Vagina (tissue), 2 donors: Measurements from ENCODE around the gene EPS15. TPM values are rescaled to one million over a fixed set of nuclear protein-coding genes. Genes with fewer than 3 reads are reported as not detected.
A peak's percentile ranks its signal among the peaks of the same experiment; 100 is the strongest.

Experiments used
- DNase-seq, 2 donors: peaks; one replicate each; pipeline ENCODE4 v3.0.0-alpha.2; 2017; ENCODE audit errors: extremely low spot score in 2 of 2
- H3K27ac ChIP-seq: fragments of 200-600 bp; sonication (generic); one replicate; pipeline ENCODE4 v1.5.1; 2019
- H3K27me3 ChIP-seq: fragments of 200-600 bp; sonication (generic); one replicate; pipeline ENCODE4 v1.5.1; 2019
- H3K36me3 ChIP-seq, 2 donors: fragments of 200-600 bp; sonication (generic); one replicate each; pipeline ENCODE4 v1.5.1; 2017 to 2019
- H3K4me1 ChIP-seq: fragments of 200-600 bp; sonication (generic); one replicate; pipeline ENCODE4 v1.5.1; 2019
- H3K4me3 ChIP-seq, 2 donors: fragments of 200-600 bp; sonication (generic); 1 replicate in 1 of 2; 2 replicates in 1 of 2; pipeline ENCODE4 v1.5.1; 2016 to 2019
- H3K9me3 ChIP-seq: fragments of 200-600 bp; sonication (generic); one replicate; pipeline ENCODE4 v1.5.1; 2019
- CTCF ChIP-seq, 3 experiments: fragments of 450-650 bp in 2 of 3; fragments of 200-600 bp in 1 of 3; sonication (generic) in 1 of 3; IDR thresholded peaks; one replicate each; pipeline ENCODE4 v1.5.1; 2017 to 2019; ENCODE audit warnings: antibody characterized with exemption in 3 of 3, mild to moderate bottlenecking in 2 of 3, moderate library complexity in 2 of 3
- POLR2A ChIP-seq, 2 donors: fragments of 450-650 bp; IDR thresholded peaks; one replicate each; pipeline ENCODE4 v1.6.1; 2017; ENCODE audit warnings: antibody characterized with exemption in 2 of 2, mild to moderate bottlenecking in 2 of 2, moderate library complexity in 2 of 2
- POLR2AphosphoS5 ChIP-seq, 2 donors: sonication (generic); formaldehyde crosslinking; IDR thresholded peaks; one replicate each; pipeline ENCODE4 v1.9.0; 2017; ENCODE audit warnings: antibody characterized with exemption in 2 of 2, mild to moderate bottlenecking in 2 of 2, low read depth in 1 of 2; ENCODE audit not compliant: insufficient read depth in 1 of 2
- intact Hi-C: fragments of 100-400 bp; cut with DNase I; formaldehyde crosslinking; loops from one replicate; pipeline ENCODE4 v1.15.1; 2023
- total RNA-seq: library from RNA; depleted of rRNA; stranded (reverse); fragments of >200 nt; gene quantifications from one replicate; pipeline ENCODE4 v1.2.3, GENCODE V29; 2016

EPS15 gene
- total RNA-seq, result 70.5 TPM

GRCh38 chr1:51519048-51519864 is at the start of gene EPS15:
EPS15 (minus strand) TSS chr1:51519266; CDS start chr1:51519231, 35 bp downstream.
- Histone ChIP-seq H3K9me3 (no peaks in the 10 kb centered on the region), H3K27me3 (no peaks in the 10 kb centered on the region), H3K4me1 (peaks cover 40% of the 10 kb centered on the region), H3K36me3 (no peaks in the 10 kb centered on the region), H3K4me3 (peak within 1 kb of the TSS; percentile 84 to 88), H3K27ac (peak within 1 kb of the TSS; percentile 90)
- intact Hi-C loops, result no loop called here
- DNase-seq, result peak in 1 of 2 donors; percentile 88
- TF ChIP-seq POLR2A (IDR thresholded peaks at IDR 0.05), result peak in 1 of 2 donors; percentile 76
- TF ChIP-seq POLR2AphosphoS5 (IDR thresholded peaks at IDR 0.05; ENCODE audit: insufficient read depth in 1 of 2, low read depth in 1 of 2), result peak in 1 of 2 donors; percentile 75
- peak in 1 of 3 experiments; percentile 32 for TF ChIP-seq CTCF (IDR thresholded peaks at IDR 0.05)

- Histone ChIP-seq H3K27ac (no peak overlapping the region), H3K4me1 (peaks cover 26% of the 10 kb centered on the region), H3K36me3 (no peaks in the 10 kb centered on the region), H3K4me3 (no peak overlapping the region), H3K9me3 (no peaks in the 10 kb centered on the region), H3K27me3 (no peaks in the 10 kb centered on the region)
- intact Hi-C loops, result no loop called here
- no peak for DNase-seq
- TF ChIP-seq POLR2AphosphoS5 (IDR thresholded peaks at IDR 0.05; ENCODE audit: insufficient read depth in 1 of 2, low read depth in 1 of 2), result no peak
- no peak for TF ChIP-seq POLR2A (IDR thresholded peaks at IDR 0.05)
- TF ChIP-seq CTCF (IDR thresholded peaks at IDR 0.05), result no peak
Measured at GRCh38 chr1:51568231-51568935, 49.3 kb upstream of the EPS15 start.

GRCh38 chr1:51567653-51568052 is 48.6 kb upstream of the EPS15 start:
- no peak for DNase-seq
- intact Hi-C loops, result no loop called here
- Histone ChIP-seq H3K36me3 (no peaks in the 10 kb centered on the region), H3K27ac (no peak overlapping the region), H3K27me3 (no peaks in the 10 kb centered on the region), H3K4me1 (peaks cover 26% of the 10 kb centered on the region), H3K9me3 (no peaks in the 10 kb centered on the region), H3K4me3 (no peak overlapping the region)
- TF ChIP-seq POLR2AphosphoS5 (IDR thresholded peaks at IDR 0.05; ENCODE audit: insufficient read depth in 1 of 2, low read depth in 1 of 2) (no peak), POLR2A (IDR thresholded peaks at IDR 0.05) (no peak), CTCF (IDR thresholded peaks at IDR 0.05) (no peak)

- Histone ChIP-seq H3K36me3 (no peaks in the 10 kb centered on the region), H3K4me3 (no peak overlapping the region), H3K27ac (no peak overlapping the region), H3K4me1 (peaks cover 26% of the 10 kb centered on the region), H3K27me3 (no peaks in the 10 kb centered on the region), H3K9me3 (no peaks in the 10 kb centered on the region)
- TF ChIP-seq CTCF (IDR thresholded peaks at IDR 0.05), result no peak
- TF ChIP-seq POLR2A (IDR thresholded peaks at IDR 0.05), result no peak
- TF ChIP-seq POLR2AphosphoS5 (IDR thresholded peaks at IDR 0.05; ENCODE audit: insufficient read depth in 1 of 2, low read depth in 1 of 2), result no peak
- no peak for DNase-seq
- intact Hi-C loops, result no loop called here
Measured at GRCh38 chr1:51566260-51566659, 47.2 kb upstream of the EPS15 start.
